Nucleus accumbens (tissue), 56 donors: Measurements from ENCODE around the gene ZBTB46.

Experiments
- DNase-seq, 56 donors: peaks; one replicate each; lab custom pipeline; 2025; lab: John Stamatoyannopoulos, UW

ZBTB46 gene

GRCh38 chr20:63714858-63715257 lies 116.2 kb downstream of the ZBTB46 start:
- no peak for DNase-seq

DNA sequence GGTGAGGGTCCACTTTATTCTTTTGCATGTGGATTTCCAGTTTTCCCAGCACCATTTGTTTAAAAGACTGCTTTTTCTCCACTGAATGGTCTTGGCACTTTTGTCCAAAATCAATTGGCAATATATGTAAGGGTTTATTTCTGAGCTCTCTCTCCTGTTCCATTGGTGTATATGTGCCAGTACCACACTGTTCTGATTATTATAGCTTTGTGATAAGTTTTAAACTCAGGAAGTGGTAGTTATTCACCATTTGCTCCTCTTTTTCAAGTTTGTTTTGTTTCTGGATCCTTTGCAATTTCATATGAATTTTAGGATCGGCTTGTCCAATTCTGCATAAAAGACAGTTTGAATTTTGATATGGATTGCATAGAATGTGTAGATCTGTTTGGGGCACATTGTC lies 118.9 kb downstream of the ZBTB46 start:
- DNase-seq = no peak

- no peak for DNase-seq
Observed at GRCh38 chr20:63711085-63711645, 119.9 kb downstream of the ZBTB46 start.

DNA sequence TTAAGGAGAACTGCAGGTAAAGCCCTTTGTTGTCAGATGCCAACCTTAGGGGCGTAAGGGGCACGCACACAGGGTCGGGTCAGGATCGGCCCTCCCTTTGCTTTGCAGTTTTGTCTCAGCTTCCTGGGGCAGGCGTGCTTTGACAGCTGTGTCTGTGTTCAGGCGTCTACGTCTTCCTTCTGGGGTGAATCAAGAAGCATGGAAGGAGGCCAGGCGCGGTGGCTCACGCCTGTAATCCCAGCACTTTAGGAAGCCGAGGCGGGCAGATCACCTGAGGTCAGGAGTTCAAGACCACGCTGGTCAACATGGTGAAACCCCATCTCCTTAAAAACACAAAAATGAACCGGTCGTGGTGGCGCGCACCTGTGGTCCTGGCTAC lies 121.9 kb downstream of the ZBTB46 start:
- DNase-seq = no peak

- DNase-seq = no peak
Observed at GRCh38 chr20:63708301-63709148, 122.5 kb downstream of the ZBTB46 start.

DNA sequence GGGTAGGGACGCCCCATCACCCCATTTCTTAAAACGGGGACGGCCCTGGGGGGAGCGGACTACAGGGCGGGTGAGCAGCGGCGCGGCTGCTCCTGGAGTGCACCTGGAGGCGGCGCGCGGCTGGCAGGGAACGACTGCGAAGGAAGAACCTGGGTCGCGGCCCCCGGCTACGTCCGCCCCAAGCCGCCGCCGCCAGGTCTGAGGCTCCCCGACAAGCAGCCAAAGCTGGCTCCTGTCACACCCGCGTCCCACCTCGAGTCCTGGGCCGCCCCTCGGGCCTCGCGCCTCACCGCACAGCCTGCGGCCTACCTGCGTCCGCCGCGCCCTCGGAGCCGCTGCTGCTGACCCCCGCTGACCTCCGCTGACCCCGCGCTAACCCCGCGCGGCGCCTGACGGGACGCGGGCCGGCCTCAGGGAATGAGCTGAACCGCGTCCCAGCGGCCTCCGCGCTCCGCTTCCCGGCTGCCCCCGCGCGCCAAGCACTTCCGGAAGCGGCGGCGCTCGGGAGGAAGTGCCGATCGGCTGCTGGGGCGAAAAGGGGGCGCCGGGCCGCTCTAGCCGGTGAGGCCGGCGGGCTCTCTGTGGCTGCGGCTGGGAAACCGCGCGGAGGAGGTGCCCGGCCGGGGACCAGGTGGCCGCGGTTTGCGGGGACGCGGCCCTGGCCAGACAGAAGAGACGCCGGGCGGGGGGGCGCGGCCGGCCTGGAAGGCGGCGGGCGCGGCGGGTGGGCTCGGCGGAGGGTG lies 123.3 kb downstream of the ZBTB46 start, which contains the start of the genes ARFRP1 and ZGPAT:
TSS of gene ARFRP1 (minus strand) at position 419 of the 743 bp plus-strand sequence. CDS start 885 bp downstream, outside the sequence.
TSS of gene ZGPAT (plus strand) at position 482 of the 743 bp plus-strand sequence. CDS start 542 bp downstream, outside the sequence.
- peak in 54 of 56 donors; percentile 57 to 96 (median 86) for DNase-seq

DNA sequence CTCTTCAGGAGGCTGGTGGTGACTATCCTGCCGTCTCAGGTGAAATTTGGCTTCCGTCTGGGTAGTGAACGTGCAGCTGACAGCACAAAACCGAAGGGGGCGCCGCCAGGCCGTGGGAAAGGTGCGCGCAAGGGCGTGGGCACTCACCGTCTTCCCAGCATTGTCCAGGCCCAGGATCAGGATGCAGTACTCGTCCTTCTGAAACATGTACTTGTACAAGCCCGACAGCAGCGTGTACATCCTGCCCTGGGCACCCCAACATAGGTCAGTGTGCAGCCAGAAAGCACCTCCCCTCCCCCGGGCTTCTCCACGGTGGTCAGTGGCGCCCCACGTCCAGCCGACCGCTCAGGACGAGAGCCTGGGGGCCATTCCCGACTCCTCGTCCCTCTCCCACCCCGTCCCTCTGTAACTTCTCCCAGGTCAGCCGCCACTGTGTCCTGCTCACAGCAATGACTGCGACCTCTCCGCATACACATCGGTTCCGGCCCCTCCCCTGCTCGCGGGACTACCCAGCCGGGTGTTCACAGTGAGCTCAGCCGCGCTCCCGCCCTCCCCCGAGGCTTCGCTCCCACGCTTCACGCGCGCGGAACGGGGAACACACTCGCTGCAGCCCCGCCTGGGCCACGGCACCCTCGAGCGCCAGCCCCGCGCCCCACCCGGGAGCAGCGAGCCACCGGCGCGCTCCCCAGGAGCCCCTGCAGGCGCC lies 124.1 kb downstream of the ZBTB46 start:
- DNase-seq = peak in 20 of 56 donors; percentile 29 to 82 (median 54)

DNA sequence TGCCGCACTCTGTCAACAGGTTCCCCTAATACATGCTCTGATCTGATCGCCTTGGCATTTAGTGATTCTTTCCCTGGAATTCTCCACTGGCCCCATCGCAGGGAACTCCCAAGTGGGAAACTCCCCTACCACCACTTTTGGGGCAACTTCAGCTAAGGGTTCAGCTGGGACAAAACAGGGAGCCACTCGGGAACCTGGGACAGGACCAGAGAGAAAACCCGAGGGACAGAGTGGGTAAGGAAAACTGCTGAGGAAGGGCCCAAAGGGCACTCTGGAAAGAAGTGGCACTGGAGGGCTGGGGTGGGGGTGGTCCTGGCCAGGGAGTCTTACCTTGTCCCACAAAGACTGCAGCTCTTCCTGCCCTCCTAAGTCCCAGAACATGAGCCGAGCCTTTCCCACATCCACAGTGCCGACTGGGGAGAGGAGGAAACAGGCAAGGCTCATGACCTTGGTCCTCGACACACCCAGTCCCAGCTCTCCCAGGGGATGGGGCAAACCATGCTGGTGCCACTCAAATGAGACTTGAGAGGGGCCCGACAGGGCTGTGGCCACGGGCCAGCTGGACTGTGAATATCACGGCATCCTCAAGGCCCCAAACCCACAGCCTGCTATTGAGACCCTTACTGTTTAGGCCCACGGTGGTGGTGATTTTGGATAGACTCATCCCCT lies 124.9 kb downstream of the ZBTB46 start:
- DNase-seq = no peak

DNA sequence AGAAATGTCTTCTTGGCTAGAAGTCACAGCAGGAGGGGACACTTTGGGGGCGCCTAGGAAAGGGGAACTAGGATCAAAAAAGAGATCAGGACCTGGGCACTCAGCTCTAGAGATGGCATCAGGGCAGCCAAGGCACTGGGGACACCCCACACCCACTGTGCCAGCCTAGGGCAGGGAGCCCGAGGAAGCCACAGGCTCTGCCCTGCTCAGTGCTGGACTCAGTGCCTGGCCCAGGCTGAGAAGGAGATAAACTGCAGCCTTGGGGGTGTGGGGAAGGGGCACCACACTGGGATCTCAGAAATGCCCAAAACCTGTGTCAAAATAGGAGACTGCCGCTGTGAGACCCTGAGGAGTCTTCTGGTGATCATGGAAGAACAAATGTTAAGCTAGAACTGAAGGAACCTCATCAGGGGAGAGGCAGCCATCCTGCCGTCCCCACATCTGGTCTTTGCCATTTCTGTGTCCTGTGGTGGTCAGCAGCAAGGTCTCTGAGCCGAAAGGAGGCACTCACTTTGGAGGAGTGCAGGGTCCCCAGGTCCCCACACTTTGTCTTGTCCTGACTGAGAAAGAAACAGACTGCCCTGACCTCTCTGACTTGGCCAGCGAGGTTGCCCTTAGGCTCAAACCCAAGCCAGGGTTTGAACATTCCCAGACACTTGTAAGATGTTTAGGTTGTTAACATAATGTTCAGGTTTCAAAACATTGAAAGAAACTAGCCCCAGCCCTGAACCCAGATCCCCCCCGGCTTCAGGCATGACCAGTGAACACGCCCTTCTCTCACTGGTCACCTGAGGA lies 125.6 kb downstream of the ZBTB46 start:
- DNase-seq = no peak

GRCh38 chr20:63704749-63705117 lies 126.3 kb downstream of the ZBTB46 start:
- DNase-seq = no peak

DNA sequence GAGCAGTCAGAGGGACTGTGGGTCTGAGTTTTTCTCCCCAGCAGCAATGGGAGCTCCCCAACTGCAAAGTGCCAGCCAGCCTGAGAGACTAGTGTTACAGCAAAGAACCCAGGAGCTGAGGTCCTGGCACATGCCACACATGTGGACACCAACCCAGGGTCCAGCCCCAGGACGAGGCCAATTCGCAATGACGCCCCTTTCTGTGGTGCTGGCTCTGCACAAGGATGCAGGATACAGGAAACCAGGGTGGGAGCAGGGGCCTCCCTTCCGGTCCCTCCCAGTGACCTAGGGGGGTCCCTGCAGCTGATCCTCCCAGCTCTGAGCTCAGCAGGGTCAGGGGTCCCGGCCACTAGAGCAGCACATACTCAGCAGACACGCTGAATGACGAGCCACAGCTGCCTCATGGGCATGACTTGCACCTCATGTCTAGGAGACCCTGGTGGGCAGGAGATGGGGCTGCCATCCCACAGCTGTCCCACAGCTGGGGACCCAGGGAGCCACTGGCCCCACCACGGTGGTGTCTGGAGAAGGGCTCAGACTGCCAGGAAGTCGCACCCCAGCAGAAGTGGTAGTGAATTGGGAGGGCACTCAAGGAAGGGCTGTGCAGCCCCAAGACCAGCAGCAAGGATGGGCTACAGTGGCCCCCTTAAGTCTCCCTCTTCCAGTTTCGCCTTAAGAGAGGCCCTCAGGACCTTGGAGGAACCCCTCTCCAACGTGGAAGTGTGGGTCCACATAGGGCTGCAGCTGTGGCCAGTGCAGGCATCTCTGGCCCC lies 126.9 kb downstream of the ZBTB46 start:
- DNase-seq = no peak

DNA sequence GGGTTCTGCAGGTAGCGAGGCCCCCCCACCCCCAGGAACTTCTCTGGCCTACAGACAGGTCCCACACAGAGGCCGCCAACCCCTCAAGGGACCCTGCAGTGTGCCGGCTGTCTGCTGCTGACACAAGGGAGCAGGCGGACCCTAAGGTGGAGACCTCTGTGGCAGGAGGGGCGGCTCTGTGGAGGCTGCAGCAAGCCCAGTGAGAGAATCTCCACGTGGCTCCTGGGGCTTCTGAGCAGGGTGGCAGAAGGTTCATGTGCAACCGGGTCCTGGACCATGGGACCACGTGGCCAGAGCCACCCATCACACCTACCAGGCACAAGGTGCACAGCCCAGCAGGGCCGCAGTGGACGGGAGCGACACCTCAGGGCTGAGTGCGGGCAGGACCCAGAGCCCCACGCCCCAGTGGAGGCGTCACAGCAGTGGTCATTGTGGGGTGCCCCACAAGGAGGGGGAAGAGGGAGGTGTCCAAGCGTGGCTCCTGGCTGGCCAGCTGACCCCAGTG lies 127.5 kb downstream of the ZBTB46 start:
- DNase-seq = no peak

GRCh38 chr20:63702751-63703470 lies 128.2 kb downstream of the ZBTB46 start:
- DNase-seq = no peak

GRCh38 chr20:63702036-63702665 lies 128.9 kb downstream of the ZBTB46 start:
- DNase-seq = no peak

DNA sequence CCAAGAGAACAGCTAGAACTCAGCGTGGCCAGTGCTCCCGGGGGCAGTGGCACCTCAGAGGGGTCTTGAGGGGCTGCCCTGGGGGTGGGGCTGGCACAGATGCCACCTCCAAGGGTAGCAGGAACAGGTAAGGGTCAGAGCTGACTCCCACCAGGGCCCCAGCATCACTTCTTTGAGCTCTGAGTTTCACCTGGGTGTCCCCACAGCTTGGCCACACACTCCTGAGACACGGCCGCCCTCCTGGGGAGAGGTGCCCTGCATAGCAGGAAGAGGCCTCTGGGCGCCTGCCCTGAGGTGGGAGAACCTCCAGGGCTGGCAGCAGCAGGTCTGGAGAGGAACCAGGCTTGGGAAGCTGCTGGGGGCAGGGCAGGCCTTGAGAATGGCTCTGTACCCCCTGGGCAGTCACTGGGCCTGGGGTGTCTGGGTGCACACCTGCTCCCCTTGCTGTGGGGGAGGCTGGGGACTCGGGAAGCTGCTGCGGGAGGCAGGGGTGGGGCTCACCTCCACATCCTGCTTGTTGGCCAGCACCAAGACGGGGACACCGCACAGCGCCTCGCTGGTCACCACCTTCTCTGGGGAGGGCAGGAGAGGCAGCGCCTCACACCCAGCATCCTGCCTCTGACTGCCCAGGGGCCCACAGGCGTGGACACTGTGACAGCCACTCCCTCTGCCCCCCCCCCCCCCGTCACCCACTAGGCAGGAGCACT lies 129.6 kb downstream of the ZBTB46 start:
- DNase-seq = no peak

DNA sequence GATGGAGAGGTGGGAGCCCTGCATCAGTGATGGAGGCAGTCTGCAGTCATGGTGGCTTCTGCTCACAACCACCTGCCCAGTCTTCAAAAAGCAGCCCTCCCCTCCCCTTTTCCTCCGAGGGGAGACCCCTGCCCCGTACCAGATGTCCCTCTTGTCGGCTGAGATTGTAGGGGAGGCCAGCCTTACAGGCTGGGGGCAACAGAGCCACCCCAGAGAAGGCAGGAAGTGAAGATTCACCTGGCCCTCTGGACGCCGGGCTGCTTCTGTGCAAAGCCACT lies 130.1 kb downstream of the ZBTB46 start:
- no peak for DNase-seq
